Measurements from ENCODE around the gene TOPORS.

TOPORS gene

GRCh38 chr9:32516241-32516640, 36.1 kb downstream of the TOPORS start:
- FAIRE-seq (no peak), DNase-seq (ENCODE audit: insufficient read length, low spot score) (no peak)

- no peak for DNase-seq (ENCODE audit: insufficient read length, low spot score)
- FAIRE-seq, result no peak
Measured at GRCh38 chr9:32508728-32509127, 43.7 kb downstream of the TOPORS start.

GRCh38 chr9:32503008-32503407, 49.4 kb downstream of the TOPORS start:
- no peak for FAIRE-seq
- DNase-seq (ENCODE audit: insufficient read length, low spot score), result no peak

GRCh38 chr9:32502464-32502863, 49.9 kb downstream of the TOPORS start:
- FAIRE-seq (no peak), DNase-seq (ENCODE audit: insufficient read length, low spot score) (no peak)

- FAIRE-seq, result no peak
- no peak for DNase-seq (ENCODE audit: insufficient read length, low spot score)
Measured at GRCh38 chr9:32501868-32502267, 50.5 kb downstream of the TOPORS start.

GRCh38 chr9:32500768-32501167, 51.6 kb downstream of the TOPORS start:
- no peak for FAIRE-seq

GRCh38 chr9:32497921-32498320, 54.5 kb downstream of the TOPORS start:
- FAIRE-seq, result no peak
- no peak for DNase-seq (ENCODE audit: insufficient read length, low spot score)

More at GRCh38 chr9:32500768-32501167, 51.6 kb downstream of the TOPORS start:
- no peak for DNase-seq (ENCODE audit: insufficient read length, low spot score)

GRCh38 chr9:32490601-32491000, 61.8 kb downstream of the TOPORS start:
- no peak for DNase-seq (ENCODE audit: insufficient read length, low spot score)
- no peak for FAIRE-seq

Measured in HTR-8/SVneo (cell line).